H1 (cell line): ENCODE results near the gene COPS9. TPM values are rescaled to one million over a fixed set of nuclear protein-coding genes. Genes with fewer than 3 reads are reported as not detected.

Experiments
- CEBPB ChIP-seq: IDR thresholded peaks from 2 replicates; pipeline ENCODE4 v1.6.1; 2012; ENCODE audit warnings: low read depth, low read length
- MAFK ChIP-seq: IDR thresholded peaks from 2 replicates; pipeline ENCODE4 v1.6.1; 2012; ENCODE audit warnings: low read depth, mild to moderate bottlenecking, improper control_type of control experiment, low read length
- SAP30 ChIP-seq: fragments of 300-600 bp; sonication (generic); IDR thresholded peaks from 2 replicates; pipeline ENCODE4 v1.7.1; 2012; ENCODE audit warnings: low read length, moderate library complexity, mild to moderate bottlenecking, inconsistent platforms; ENCODE audit not compliant: insufficient read depth, insufficient replicate concordance
- SIN3A ChIP-seq, 2 experiments: IDR thresholded peaks in 1 of 2; conservative IDR thresholded peaks in 1 of 2; 2 replicates each; pipeline ENCODE4 v1.6.1; 2011 to 2012; ENCODE audit warnings: low read length in 2 of 2, improper control_type of control experiment in 1 of 2, low read depth in 1 of 2, mild to moderate bottlenecking in 1 of 2
- SIX5 ChIP-seq: IDR thresholded peaks from 2 replicates; pipeline ENCODE4 v1.6.1; 2011; ENCODE audit warnings: mild to moderate bottlenecking, low read depth, low read length
- ZNF274 ChIP-seq: IDR thresholded peaks from 2 replicates; pipeline ENCODE4 v1.7.0; 2012; ENCODE audit warnings: low read length, borderline replicate concordance; ENCODE audit errors: extremely low read depth
- polyA plus RNA-seq, 7 experiments: library from polyadenylated mRNA; depleted of rRNA in 3 of 7; stranded (reverse) in 5 of 7; unstranded in 2 of 7; fragments of >200 nt in 5 of 7; fragments of 200-250 nt in 2 of 7; gene quantifications; 1 replicate in 5 of 7; 2 replicates in 1 of 7; 4 replicates in 1 of 7; pipeline versions ENCODE4 v1.2.1 to v1.2.3, GENCODE V29; 2011 to 2013; ENCODE audit warnings: missing spikeins in 2 of 7, mixed read lengths in 2 of 7
- total RNA-seq: library from RNA; stranded (reverse); fragmentation: NEBNext Ultra II Directional; extraction: Animal tissue kit (Norgen Biotek cat#: 25700); gene quantifications from 2 replicates; pipeline ENCODE4 v1.2.1, GENCODE V29; 2021
- TF ChIP-seq, protein P1 (sequence below), 3 experiments: IDR thresholded peaks; 1 replicate in 2 of 3; 2 replicates in 1 of 3; pipeline versions ENCODE4 v1.5.1 to v1.6.1; 2011; ENCODE audit warnings: low read length in 3 of 3, mild to moderate bottlenecking in 3 of 3, inconsistent platforms in 2 of 3, low read depth in 1 of 3, moderate library complexity in 1 of 3; ENCODE audit not compliant: insufficient read depth in 1 of 3; ENCODE audit errors: control extremely low read depth in 1 of 3

COPS9 gene
- total and polyA plus RNA-seq, 2 of the 8 experiments (the other 6 are each of a cell fraction or from before 2014, with no cell fraction given), result 154 to 234 TPM

DNA sequence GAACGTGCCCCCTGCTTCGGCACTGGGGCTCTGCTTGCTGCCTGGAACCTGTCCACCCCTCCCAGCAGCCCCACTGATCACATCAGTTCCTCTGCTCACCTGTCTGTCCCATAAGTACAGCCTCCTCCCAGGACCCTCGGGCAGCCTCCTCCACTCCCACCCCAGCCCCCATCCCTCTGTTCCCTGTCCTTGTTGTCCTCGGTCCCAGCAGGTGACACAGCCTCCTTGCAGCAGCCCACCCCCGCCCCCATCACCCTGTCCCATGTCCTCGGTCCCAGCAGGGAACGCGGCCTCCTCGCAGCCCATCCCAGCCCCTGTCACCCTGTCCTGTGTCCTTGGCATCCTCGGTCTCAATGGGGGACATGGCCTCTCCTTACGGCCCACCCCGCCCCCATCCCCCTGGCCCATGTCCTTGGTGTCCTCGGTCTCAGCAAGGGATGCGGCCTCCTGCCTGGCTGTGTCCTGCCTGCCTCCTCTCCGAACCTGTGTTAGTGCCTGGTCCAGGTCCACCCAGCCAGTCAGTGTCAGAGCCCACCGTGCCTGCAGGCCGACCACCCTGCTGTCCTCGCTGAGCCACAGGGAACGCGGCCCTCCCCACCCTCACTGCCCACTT lies 8.7 kb upstream of the COPS9 start (continued):
- TF ChIP-seq CEBPB, result no peak
- TF ChIP-seq, protein P1, sequence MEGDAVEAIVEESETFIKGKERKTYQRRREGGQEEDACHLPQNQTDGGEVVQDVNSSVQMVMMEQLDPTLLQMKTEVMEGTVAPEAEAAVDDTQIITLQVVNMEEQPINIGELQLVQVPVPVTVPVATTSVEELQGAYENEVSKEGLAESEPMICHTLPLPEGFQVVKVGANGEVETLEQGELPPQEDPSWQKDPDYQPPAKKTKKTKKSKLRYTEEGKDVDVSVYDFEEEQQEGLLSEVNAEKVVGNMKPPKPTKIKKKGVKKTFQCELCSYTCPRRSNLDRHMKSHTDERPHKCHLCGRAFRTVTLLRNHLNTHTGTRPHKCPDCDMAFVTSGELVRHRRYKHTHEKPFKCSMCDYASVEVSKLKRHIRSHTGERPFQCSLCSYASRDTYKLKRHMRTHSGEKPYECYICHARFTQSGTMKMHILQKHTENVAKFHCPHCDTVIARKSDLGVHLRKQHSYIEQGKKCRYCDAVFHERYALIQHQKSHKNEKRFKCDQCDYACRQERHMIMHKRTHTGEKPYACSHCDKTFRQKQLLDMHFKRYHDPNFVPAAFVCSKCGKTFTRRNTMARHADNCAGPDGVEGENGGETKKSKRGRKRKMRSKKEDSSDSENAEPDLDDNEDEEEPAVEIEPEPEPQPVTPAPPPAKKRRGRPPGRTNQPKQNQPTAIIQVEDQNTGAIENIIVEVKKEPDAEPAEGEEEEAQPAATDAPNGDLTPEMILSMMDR (IDR thresholded peaks at IDR 0.05; ENCODE audit: control extremely low read depth in 1 of 3, insufficient read depth in 1 of 3, low read depth in 1 of 3, low read length in 3 of 3), result no peak
- TF ChIP-seq SIX5, result no peak
- no peak for TF ChIP-seq SAP30
- no peak for TF ChIP-seq MAFK
- no peak for TF ChIP-seq ZNF274
- TF ChIP-seq SIN3A (conservative IDR thresholded peaks at IDR 0.05 in 1 of 2, IDR thresholded peaks at IDR 0.05 in 1 of 2; ENCODE audit: low read depth in 1 of 2, low read length in 2 of 2), result no peak
